ENCODE results near the gene HDAC9.

DNA sequence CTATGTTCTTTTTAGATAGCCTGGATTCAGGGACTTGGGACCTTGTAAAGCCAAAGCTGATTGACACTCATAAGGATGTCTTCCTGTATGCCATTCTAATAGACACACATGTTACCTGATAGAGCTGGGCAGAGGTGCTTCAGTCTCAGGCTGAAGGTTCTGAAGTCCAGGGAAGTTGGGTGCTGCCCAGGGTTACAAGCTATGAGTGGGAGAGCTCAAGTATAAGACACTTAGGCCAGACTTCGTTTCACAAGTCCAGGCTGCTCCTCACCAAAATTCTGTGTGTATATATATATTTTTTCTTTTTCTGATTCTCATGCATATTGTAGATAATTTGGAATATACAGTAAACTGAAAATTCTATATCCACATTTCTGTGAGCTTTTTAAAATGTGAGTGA is 144.2 kb downstream of the HDAC9 start:
- TF ChIP-seq ARNTL (CRISPR knock-in tag; IDR thresholded peaks at IDR 0.05; ENCODE audit: borderline replicate concordance, low read depth): no peak
- TF ChIP-seq TCF4 (CRISPR knock-in tag; IDR thresholded peaks at IDR 0.05; ENCODE audit: borderline replicate concordance): no peak
- no peak for TF ChIP-seq ISL1 (CRISPR knock-in tag; IDR thresholded peaks at IDR 0.05)
- TF ChIP-seq BACH2 (CRISPR knock-in tag; IDR thresholded peaks at IDR 0.05; ENCODE audit: borderline replicate concordance): no peak
- TF ChIP-seq, protein P1, sequence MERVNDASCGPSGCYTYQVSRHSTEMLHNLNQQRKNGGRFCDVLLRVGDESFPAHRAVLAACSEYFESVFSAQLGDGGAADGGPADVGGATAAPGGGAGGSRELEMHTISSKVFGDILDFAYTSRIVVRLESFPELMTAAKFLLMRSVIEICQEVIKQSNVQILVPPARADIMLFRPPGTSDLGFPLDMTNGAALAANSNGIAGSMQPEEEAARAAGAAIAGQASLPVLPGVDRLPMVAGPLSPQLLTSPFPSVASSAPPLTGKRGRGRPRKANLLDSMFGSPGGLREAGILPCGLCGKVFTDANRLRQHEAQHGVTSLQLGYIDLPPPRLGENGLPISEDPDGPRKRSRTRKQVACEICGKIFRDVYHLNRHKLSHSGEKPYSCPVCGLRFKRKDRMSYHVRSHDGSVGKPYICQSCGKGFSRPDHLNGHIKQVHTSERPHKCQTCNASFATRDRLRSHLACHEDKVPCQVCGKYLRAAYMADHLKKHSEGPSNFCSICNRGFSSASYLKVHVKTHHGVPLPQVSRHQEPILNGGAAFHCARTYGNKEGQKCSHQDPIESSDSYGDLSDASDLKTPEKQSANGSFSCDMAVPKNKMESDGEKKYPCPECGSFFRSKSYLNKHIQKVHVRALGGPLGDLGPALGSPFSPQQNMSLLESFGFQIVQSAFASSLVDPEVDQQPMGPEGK (CRISPR knock-in tag; IDR thresholded peaks at IDR 0.05; ENCODE audit: borderline replicate concordance): no peak
- TF ChIP-seq SNAI2 (CRISPR knock-in tag; IDR thresholded peaks at IDR 0.05): no peak
- no peak for TF ChIP-seq CREB5 (CRISPR knock-in tag; IDR thresholded peaks at IDR 0.05; ENCODE audit: low read depth)
- TF ChIP-seq ZC3H10 (CRISPR knock-in tag; IDR thresholded peaks at IDR 0.05): no peak
- TF ChIP-seq TOX (CRISPR knock-in tag; IDR thresholded peaks at IDR 0.05; ENCODE audit: borderline replicate concordance): no peak
- TF ChIP-seq, protein P2, sequence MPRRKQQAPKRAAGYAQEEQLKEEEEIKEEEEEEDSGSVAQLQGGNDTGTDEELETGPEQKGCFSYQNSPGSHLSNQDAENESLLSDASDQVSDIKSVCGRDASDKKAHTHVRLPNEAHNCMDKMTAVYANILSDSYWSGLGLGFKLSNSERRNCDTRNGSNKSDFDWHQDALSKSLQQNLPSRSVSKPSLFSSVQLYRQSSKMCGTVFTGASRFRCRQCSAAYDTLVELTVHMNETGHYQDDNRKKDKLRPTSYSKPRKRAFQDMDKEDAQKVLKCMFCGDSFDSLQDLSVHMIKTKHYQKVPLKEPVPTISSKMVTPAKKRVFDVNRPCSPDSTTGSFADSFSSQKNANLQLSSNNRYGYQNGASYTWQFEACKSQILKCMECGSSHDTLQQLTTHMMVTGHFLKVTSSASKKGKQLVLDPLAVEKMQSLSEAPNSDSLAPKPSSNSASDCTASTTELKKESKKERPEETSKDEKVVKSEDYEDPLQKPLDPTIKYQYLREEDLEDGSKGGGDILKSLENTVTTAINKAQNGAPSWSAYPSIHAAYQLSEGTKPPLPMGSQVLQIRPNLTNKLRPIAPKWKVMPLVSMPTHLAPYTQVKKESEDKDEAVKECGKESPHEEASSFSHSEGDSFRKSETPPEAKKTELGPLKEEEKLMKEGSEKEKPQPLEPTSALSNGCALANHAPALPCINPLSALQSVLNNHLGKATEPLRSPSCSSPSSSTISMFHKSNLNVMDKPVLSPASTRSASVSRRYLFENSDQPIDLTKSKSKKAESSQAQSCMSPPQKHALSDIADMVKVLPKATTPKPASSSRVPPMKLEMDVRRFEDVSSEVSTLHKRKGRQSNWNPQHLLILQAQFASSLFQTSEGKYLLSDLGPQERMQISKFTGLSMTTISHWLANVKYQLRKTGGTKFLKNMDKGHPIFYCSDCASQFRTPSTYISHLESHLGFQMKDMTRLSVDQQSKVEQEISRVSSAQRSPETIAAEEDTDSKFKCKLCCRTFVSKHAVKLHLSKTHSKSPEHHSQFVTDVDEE (CRISPR knock-in tag; IDR thresholded peaks at IDR 0.05): no peak
- TF ChIP-seq CSDC2 (CRISPR knock-in tag; IDR thresholded peaks at IDR 0.05): no peak

Data from SK-N-SH treated with all-trans-retinoic acid at 6 μM for 48 hours (cell line).